Fibroblast of skin of abdomen (primary cell): ENCODE measurements around the gene SRPK3.

Experiments
- DNase-seq: peaks from one replicate; pipeline ENCODE4 v3.0.0-alpha.2; 2013

SRPK3 gene

GRCh38 chrX:153771415-153772315 lies 9.2 kb upstream of the SRPK3 start:
- DNase-seq, result no peak

GRCh38 chrX:153772316-153773217 lies 8.3 kb upstream of the SRPK3 start:
- no peak for DNase-seq

- DNase-seq, result no peak
Measured at GRCh38 chrX:153773218-153773611, 7.6 kb upstream of the SRPK3 start.

- no peak for DNase-seq
Measured at GRCh38 chrX:153773741-153774575, 6.9 kb upstream of the SRPK3 start.

- DNase-seq, result no peak
Measured at GRCh38 chrX:153774576-153775292, 6.1 kb upstream of the SRPK3 start.

- DNase-seq, result no peak
Measured at GRCh38 chrX:153775293-153776119, 5.3 kb upstream of the SRPK3 start.

GRCh38 chrX:153776120-153776599 lies 4.7 kb upstream of the SRPK3 start:
- no peak for DNase-seq

GRCh38 chrX:153776611-153777045 lies 4.2 kb upstream of the SRPK3 start:
- no peak for DNase-seq

GRCh38 chrX:153777261-153778090 lies 3.4 kb upstream of the SRPK3 start:
- no peak for DNase-seq

GRCh38 chrX:153778181-153778580 lies 2.7 kb upstream of the SRPK3 start:
- DNase-seq, result no peak

- DNase-seq, result no peak
Measured at GRCh38 chrX:153778684-153779101, 2.1 kb upstream of the SRPK3 start.

- DNase-seq, result no peak
Measured at GRCh38 chrX:153779891-153780677, 757 bp upstream of the SRPK3 start.

- no peak for DNase-seq
Measured at GRCh38 chrX:153781428-153782047, 697 bp downstream of the SRPK3 start.

GRCh38 chrX:153782313-153782712 lies 1.5 kb downstream of the SRPK3 start:
- DNase-seq, result no peak

GRCh38 chrX:153782871-153783270 lies 2.0 kb downstream of the SRPK3 start:
- DNase-seq, result no peak

- no peak for DNase-seq
Measured at GRCh38 chrX:153783378-153784013, 2.7 kb downstream of the SRPK3 start.

GRCh38 chrX:153784325-153784967 lies 3.6 kb downstream of the SRPK3 start:
- DNase-seq, result no peak
